ENCODE measurements around the gene DAPK2. TPM values are rescaled to one million over a fixed set of nuclear protein-coding genes. Genes with fewer than 3 reads are reported as not detected.

Gene DAPK2
- total RNA-seq, 1 donor from 2014 or later, result 31.8 TPM

- intact Hi-C loops (cut with DNase I), result no loop called here
- DNase-seq (ENCODE audit: low spot score), result no peak
Measured at GRCh38 chr15:64030123-64030522, 16.2 kb downstream of the DAPK2 start.

GRCh38 chr15:64029633-64030032 lies 16.7 kb downstream of the DAPK2 start:
- no peak for DNase-seq (ENCODE audit: low spot score)

GRCh38 chr15:64029110-64029509 lies 17.2 kb downstream of the DAPK2 start:
- intact Hi-C loops (cut with DNase I), result no loop called here
- DNase-seq (ENCODE audit: low spot score), result no peak

More at GRCh38 chr15:64029633-64030032, 16.7 kb downstream of the DAPK2 start:
- intact Hi-C loops (cut with DNase I), result no loop called here

GRCh38 chr15:64026591-64026990 lies 19.7 kb downstream of the DAPK2 start:
- intact Hi-C loops (cut with DNase I), result no loop called here

GRCh38 chr15:64024172-64025050 lies 21.9 kb downstream of the DAPK2 start:
- intact Hi-C loops (cut with DNase I), result no loop called here
- no peak for DNase-seq (ENCODE audit: low spot score)

More at GRCh38 chr15:64026591-64026990, 19.7 kb downstream of the DAPK2 start:
- no peak for DNase-seq (ENCODE audit: low spot score)

GRCh38 chr15:64023220-64023619 lies 23.1 kb downstream of the DAPK2 start:
- intact Hi-C loops (cut with DNase I), result no loop called here
- no peak for DNase-seq (ENCODE audit: low spot score)

GRCh38 chr15:64022571-64022970 lies 23.7 kb downstream of the DAPK2 start:
- DNase-seq (ENCODE audit: low spot score), result no peak
- intact Hi-C loops (cut with DNase I), result no loop called here

- no peak for DNase-seq (ENCODE audit: low spot score)
- intact Hi-C loops (cut with DNase I), result loop anchor here (5.0 kb wide), 1 partner anchor 37 kb away; no protein-coding TSS in a partner anchor
Measured at GRCh38 chr15:64019764-64020163, 26.5 kb downstream of the DAPK2 start.

GRCh38 chr15:64017591-64018163 lies 28.6 kb downstream of the DAPK2 start:
- no peak for DNase-seq (ENCODE audit: low spot score)
- intact Hi-C loops (cut with DNase I), result loop anchor here (5.0 kb wide), 1 partner anchor 35 kb away; no protein-coding TSS in a partner anchor

GRCh38 chr15:64017082-64017588 lies 29.1 kb downstream of the DAPK2 start:
- no peak for DNase-seq (ENCODE audit: low spot score)
- intact Hi-C loops (cut with DNase I), result loop anchor here (5.0 kb wide), 1 partner anchor 35 kb away; no protein-coding TSS in a partner anchor

GRCh38 chr15:64016257-64016656 lies 30.0 kb downstream of the DAPK2 start:
- no peak for DNase-seq (ENCODE audit: low spot score)
- intact Hi-C loops (cut with DNase I), result loop anchor here (5.0 kb wide), 1 partner anchor 34 kb away; no protein-coding TSS in a partner anchor

GRCh38 chr15:64014995-64015394 lies 31.3 kb downstream of the DAPK2 start:
- intact Hi-C loops (cut with DNase I), result loop anchor here (5.0 kb wide), 1 partner anchor 33 kb away; no protein-coding TSS in a partner anchor

GRCh38 chr15:64013179-64014062 lies 32.9 kb downstream of the DAPK2 start:
- intact Hi-C loops (cut with DNase I), result no loop called here
- DNase-seq (ENCODE audit: low spot score), result no peak

More at GRCh38 chr15:64014995-64015394, 31.3 kb downstream of the DAPK2 start:
- DNase-seq (ENCODE audit: low spot score), result no peak

GRCh38 chr15:64011736-64012135 lies 34.5 kb downstream of the DAPK2 start:
- intact Hi-C loops (cut with DNase I), result no loop called here
- no peak for DNase-seq (ENCODE audit: low spot score)

GRCh38 chr15:64010719-64011118 lies 35.6 kb downstream of the DAPK2 start:
- intact Hi-C loops (cut with DNase I), result no loop called here
- DNase-seq (ENCODE audit: low spot score), result peak; percentile 82

- DNase-seq (ENCODE audit: low spot score), result no peak
- intact Hi-C loops (cut with DNase I), result no loop called here
Measured at GRCh38 chr15:64009798-64010261, 36.5 kb downstream of the DAPK2 start.

GRCh38 chr15:64009241-64009640 lies 37.0 kb downstream of the DAPK2 start:
- no peak for DNase-seq (ENCODE audit: low spot score)
- intact Hi-C loops (cut with DNase I), result no loop called here

- intact Hi-C loops (cut with DNase I), result no loop called here
- DNase-seq (ENCODE audit: low spot score), result no peak
Measured at GRCh38 chr15:64008177-64008576, 38.1 kb downstream of the DAPK2 start.

GRCh38 chr15:64006642-64007041 lies 39.6 kb downstream of the DAPK2 start:
- intact Hi-C loops (cut with DNase I), result no loop called here
- no peak for DNase-seq (ENCODE audit: low spot score)

Measured in cardiac septum (tissue), 1 donor.